MM.1S (cell line): Measurements from ENCODE around the gene CYP2A6.
"Not testable (repeated sequence)": the region's sequence is repeated elsewhere in the genome, so short reads cannot be mapped to it uniquely, and the experiment has no call there.

Source experiments
- DNase-seq: peaks from one replicate; pipeline ENCODE4 v3.0.0-alpha.2; 2015
- H2AFZ ChIP-seq: fragments of 300-600 bp; sonication (generic); 2 replicates; pipeline ENCODE4 v1.6.0; 2016; ENCODE audit warnings: antibody characterized with exemption, low read length
- H3F3A ChIP-seq: fragments of 300-600 bp; sonication (generic); 2 replicates; pipeline ENCODE4 v1.6.1; 2016; ENCODE audit warnings: mild to moderate bottlenecking, antibody characterized with exemption, low read length, moderate library complexity, mixed read lengths; ENCODE audit not compliant: insufficient read depth
- H3K27ac ChIP-seq: fragments of 300-600 bp; sonication (generic); 2 replicates; pipeline ENCODE4 v1.5.1; 2016; ENCODE audit warnings: mild to moderate bottlenecking, low read length
- H3K27me3 ChIP-seq: fragments of 300-600 bp; sonication (generic); replicated peaks from 2 replicates; pipeline ENCODE4 v1.6.0; 2016; ENCODE audit warnings: low read length; ENCODE audit not compliant: insufficient read depth
- H3K36me3 ChIP-seq: fragments of 300-600 bp; sonication (generic); replicated peaks from 2 replicates; pipeline ENCODE4 v1.6.1; 2016; ENCODE audit warnings: mild to moderate bottlenecking, low read length, mixed read lengths; ENCODE audit not compliant: insufficient read depth
- H3K4me1 ChIP-seq: fragments of 300-600 bp; sonication (generic); 2 replicates; pipeline ENCODE4 v1.6.1; 2016; ENCODE audit warnings: low read length, mixed read lengths
- H3K4me2 ChIP-seq: fragments of 300-600 bp; sonication (generic); 2 replicates; pipeline ENCODE4 v1.6.0; 2016; ENCODE audit warnings: low read depth, low read length
- H3K4me3 ChIP-seq: fragments of 300-600 bp; sonication (generic); 2 replicates; pipeline ENCODE4 v1.5.1; 2016; ENCODE audit warnings: low read length, mixed read lengths
- H3K79me2 ChIP-seq: fragments of 300-600 bp; sonication (generic); 2 replicates; pipeline ENCODE4 v1.6.1; 2016; ENCODE audit warnings: mixed run types, low read length, mixed read lengths
- H3K9ac ChIP-seq: fragments of 300-600 bp; sonication (generic); 2 replicates; pipeline ENCODE4 v1.6.1; 2016; ENCODE audit warnings: low read length, mixed read lengths
- H3K9me2 ChIP-seq: fragments of 300-600 bp; sonication (generic); replicated peaks from 2 replicates; pipeline ENCODE4 v1.6.1; 2016; ENCODE audit warnings: mild to moderate bottlenecking, low read length, mixed read lengths; ENCODE audit not compliant: insufficient read depth
- H3K9me3 ChIP-seq: fragments of 300-600 bp; sonication (generic); replicated peaks from 2 replicates; pipeline ENCODE4 v1.6.1; 2016; ENCODE audit warnings: mild to moderate bottlenecking, low read length, mixed read lengths; ENCODE audit not compliant: insufficient read depth
- H4K20me1 ChIP-seq: fragments of 300-600 bp; sonication (generic); 2 replicates; pipeline ENCODE4 v1.6.1; 2016; ENCODE audit warnings: mild to moderate bottlenecking, low read length, moderate library complexity, mixed read lengths; ENCODE audit not compliant: insufficient read depth
- CTCF ChIP-seq: fragments of 300-600 bp; sonication (generic); IDR thresholded peaks from 2 replicates; pipeline ENCODE4 v1.5.1; 2016; ENCODE audit warnings: antibody characterized with exemption, low read length, mixed read lengths
- EZH2 ChIP-seq: fragments of 300-600 bp; sonication (generic); optimal IDR thresholded peaks from 2 replicates; pipeline ENCODE3; 2017; ENCODE audit warnings: low read depth, mild to moderate bottlenecking, antibody characterized with exemption, low read length, mixed read lengths
- EZH2phosphoT487 ChIP-seq: fragments of 300-600 bp; sonication (generic); IDR thresholded peaks from 2 replicates; pipeline ENCODE4 v1.6.1; 2018; ENCODE audit warnings: antibody characterized with exemption, low read length

The CYP2A6 gene

DNA sequence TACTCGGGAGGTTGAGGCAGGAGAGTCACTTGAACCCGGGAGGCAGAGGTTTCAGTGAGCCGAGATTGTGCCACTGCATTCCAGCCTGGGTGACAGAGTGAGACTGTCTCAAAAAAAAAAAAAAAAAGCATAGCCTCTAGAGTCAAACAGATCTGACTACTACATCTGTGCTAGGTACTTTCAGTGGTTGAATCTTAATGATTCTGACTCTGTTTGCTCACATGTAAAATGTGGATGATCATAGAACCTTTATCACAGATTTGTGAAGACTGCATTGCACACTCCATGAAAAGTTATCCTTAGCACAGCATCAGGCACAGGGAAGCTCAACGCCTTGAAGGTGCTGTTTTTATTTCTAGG is 17.8 kb downstream of the CYP2A6 start:
- not testable (repeated sequence) for H3K9me3 ChIP-seq, H3K9ac ChIP-seq, H3K9me2 ChIP-seq, H4K20me1 ChIP-seq, H3K27ac ChIP-seq, H3K4me3 ChIP-seq, H3K36me3 ChIP-seq, H3K4me2 ChIP-seq, H3K4me1 ChIP-seq, H3F3A ChIP-seq, H3K79me2 ChIP-seq, H2AFZ ChIP-seq, DNase-seq
- H3K27me3 ChIP-seq: peaks cover 17% of the 10 kb centered on the region

DNA sequence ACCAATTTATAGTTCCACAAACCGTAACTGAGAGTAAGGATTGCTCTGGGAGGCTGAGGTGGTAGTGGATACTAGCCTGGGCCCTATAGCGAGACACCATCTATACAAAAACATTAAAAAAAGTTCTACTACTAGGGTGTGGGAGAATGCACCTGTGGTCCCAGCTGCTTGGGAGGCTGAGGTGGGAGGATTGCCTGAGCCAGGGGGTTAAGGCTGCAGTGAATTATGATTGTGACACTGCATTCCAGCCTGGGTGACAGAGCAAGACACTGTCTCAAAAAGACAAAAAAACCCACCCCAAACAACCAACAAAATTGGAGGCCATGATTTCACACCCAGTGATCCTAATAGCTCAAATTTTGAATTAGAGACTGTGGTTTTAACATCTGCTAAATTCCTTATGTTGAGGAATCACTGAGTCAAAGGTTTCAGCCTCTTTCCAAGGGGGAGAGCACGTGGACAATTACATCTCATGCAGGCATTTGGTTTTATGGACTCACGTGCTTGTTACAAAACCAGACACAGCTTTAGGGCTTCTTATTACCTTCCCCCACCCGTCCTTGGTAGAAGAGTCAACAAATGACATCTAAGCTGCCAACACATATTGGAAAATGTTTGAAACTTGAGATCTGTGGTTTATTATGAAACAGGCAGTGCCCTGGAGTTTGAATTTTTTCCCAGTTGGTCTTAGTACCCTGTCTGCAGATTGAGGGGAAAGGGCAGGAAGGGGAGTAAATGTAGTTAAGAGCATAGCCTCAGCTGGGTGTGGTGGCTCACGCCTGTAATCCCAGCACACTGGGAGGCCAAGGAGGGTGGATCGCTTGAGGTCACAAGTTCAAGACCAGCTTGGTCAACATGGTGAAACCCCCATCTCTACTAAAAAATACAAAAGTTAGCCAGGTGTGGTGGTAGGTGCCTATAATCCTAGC is 18.5 kb downstream of the CYP2A6 start:
- no peak overlapping the region for H2AFZ ChIP-seq
- H3K9me3 ChIP-seq: no peaks in the 10 kb centered on the region
- H3K9ac ChIP-seq: no peak overlapping the region
- no peaks in the 10 kb centered on the region for H4K20me1 ChIP-seq
- no peak overlapping the region for H3K27ac ChIP-seq
- no peaks in the 10 kb centered on the region for H3K9me2 ChIP-seq
- no peak for DNase-seq
- H3K79me2 ChIP-seq: no peaks in the 10 kb centered on the region
- no peak overlapping the region for H3K4me3 ChIP-seq
- no peak overlapping the region for H3K4me2 ChIP-seq
- no peak for TF ChIP-seq CTCF
- no peak for TF ChIP-seq EZH2phosphoT487
- no peak for TF ChIP-seq EZH2
- H3K27me3 ChIP-seq: peaks cover 11% of the 10 kb centered on the region
- no peaks in the 10 kb centered on the region for H3F3A ChIP-seq
- H3K4me1 ChIP-seq: no peaks in the 10 kb centered on the region
- no peaks in the 10 kb centered on the region for H3K36me3 ChIP-seq

GRCh38 chr19:40830741-40831140 is 19.5 kb downstream of the CYP2A6 start:
- H4K20me1 ChIP-seq, H3K27me3 ChIP-seq, H3K79me2 ChIP-seq, H3F3A ChIP-seq, DNase-seq, H3K4me3 ChIP-seq, H3K4me1 ChIP-seq, H3K9ac ChIP-seq, H3K9me3 ChIP-seq, H3K9me2 ChIP-seq, H2AFZ ChIP-seq, H3K27ac ChIP-seq, H3K36me3 ChIP-seq, H3K4me2 ChIP-seq: not testable (repeated sequence)

DNA sequence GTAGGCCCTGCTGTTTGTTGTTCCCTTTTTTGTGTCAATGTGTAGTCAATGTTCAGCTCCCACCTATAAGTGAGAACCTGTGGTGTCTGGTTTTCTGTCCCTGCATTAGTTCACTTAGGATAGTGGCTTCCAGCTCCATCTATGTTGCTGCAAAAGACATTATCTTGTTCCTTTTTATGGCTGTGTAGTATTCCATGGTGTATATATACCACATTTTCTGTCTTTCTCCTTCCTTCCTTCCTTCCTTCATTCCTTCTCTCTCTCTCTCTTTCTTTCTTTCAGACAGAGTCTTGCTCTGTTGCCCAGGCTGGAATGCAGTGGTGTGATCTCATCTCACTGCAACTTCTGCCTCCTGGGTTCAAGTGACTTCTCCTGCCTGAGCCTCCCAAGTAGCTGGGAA is 21.0 kb downstream of the CYP2A6 start:
- Histone ChIP-seq H3K79me2 (no peaks in the 10 kb centered on the region), H4K20me1 (no peaks in the 10 kb centered on the region), H3K9me2 (no peaks in the 10 kb centered on the region), H3K9ac (no peak overlapping the region), H3K4me2 (no peak overlapping the region), H3K4me3 (no peak overlapping the region), H3K4me1 (no peaks in the 10 kb centered on the region), H3K9me3 (no peaks in the 10 kb centered on the region), H2AFZ (no peak overlapping the region), H3F3A (no peaks in the 10 kb centered on the region), H3K27ac (no peak overlapping the region), H3K36me3 (no peaks in the 10 kb centered on the region), H3K27me3 (peaks cover 6% of the 10 kb centered on the region; the same call in 1 of the 2 replicates)
- no peak for TF ChIP-seq CTCF
- no peak for TF ChIP-seq EZH2
- TF ChIP-seq EZH2phosphoT487: no peak
- no peak for DNase-seq
